Measurements from ENCODE around the gene SFPQ.

DNA sequence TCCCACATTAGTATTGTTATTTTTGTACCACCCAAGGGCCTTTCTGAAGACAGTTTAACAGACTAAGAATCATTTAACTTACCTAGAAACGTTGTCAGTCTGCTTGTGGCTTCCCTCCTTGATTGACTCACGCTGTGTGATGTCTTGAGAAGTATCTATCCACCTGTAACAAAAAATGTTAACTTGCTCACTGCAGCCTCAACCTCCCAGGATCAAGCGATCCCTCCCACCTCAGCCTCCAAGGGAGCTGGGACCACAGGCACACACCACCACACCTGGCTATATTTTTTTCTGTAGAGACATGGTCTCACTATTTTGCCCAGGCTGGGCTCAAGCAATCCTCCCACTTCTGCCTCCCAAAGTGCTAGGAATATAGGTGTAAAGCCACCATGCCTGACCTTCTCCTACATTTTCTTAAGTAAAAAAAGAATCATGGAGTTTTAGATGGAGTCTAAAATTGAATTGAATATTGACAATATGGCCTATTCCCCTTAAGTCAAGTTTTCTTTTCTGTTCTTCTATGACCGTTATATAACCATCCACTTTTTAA is 15.6 kb downstream of the SFPQ start:
- TF ChIP-seq CTCF (IDR thresholded peaks at IDR 0.05): no peak
- no peak for TF ChIP-seq POLR2A (IDR thresholded peaks at IDR 0.05)
